Measurements from ENCODE around the gene FAM227B. TPM values are rescaled to one million over a fixed set of nuclear protein-coding genes. Genes with fewer than 3 reads are reported as not detected.
A peak's percentile ranks its signal among the peaks of the same experiment; 100 is the strongest.

The FAM227B gene
- total and polyA plus RNA-seq, 2 donors (not counting 1 experiment from before 2014, with no cell fraction given): 2.7 to 9.7 TPM

DNA sequence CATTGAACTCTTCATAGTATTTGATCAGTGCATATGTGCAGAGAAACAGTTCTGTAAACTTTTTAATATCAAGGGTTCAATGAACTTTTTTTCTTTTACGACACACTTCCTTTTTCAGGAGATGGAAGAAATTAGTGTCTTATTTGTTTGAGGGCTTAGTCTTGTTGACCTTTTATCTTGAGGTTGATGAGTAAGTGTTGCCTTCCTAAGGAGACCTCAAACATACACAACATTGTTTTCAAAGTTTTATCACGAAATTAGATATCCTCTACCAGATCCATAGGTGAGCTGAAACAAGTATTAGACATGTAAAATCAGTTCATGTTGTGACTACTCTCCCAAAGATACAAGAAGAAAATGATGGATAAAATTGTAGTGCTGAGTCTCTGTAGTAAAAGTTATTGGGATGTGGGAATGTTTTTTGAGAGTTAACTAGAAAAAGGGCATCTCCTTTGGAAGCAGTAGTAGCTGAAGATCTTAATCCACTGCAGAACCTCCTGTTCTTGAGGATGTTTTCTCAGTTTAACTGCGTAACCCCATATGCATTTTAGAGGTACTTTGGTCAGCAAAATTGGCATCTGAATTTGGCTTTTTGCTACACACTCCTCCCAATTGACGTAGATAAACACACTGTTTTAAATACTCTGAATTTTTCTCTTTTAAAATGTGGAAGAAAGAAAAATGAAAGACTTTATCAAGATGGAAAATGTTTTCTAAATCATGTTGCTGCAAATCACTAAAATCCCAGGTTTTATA, 333.8 kb downstream of the FAM227B start:
- Histone ChIP-seq H2AFZ (ENCODE audit: low read length) (no peak overlapping the region), H3K27me3 (ENCODE audit: control insufficient read depth, insufficient read depth, low read length) (no peaks in the 10 kb centered on the region), H3K9ac (ENCODE audit: insufficient read depth, low read length) (no peak overlapping the region), H3K4me3 (replicated peaks in 1 of 4; ENCODE audit: control extremely low read depth in 1 of 4, insufficient read depth in 1 of 4, low read depth in 3 of 4, low read length in 4 of 4) (no peak overlapping the region), H3K27ac (ENCODE audit: insufficient read depth, low read length) (no peak overlapping the region), H4K20me1 (ENCODE audit: control insufficient read depth, extremely low read depth, insufficient read depth, low read length) (no peaks in the 10 kb centered on the region), H3K4me2 (ENCODE audit: extremely low read depth, insufficient read depth, low read length) (no peak overlapping the region), H3K4me1 (ENCODE audit: control insufficient read depth, extremely low read depth, insufficient read depth, low read length) (no peaks in the 10 kb centered on the region), H3K79me2 (ENCODE audit: control insufficient read depth, insufficient read depth, low read length) (no peaks in the 10 kb centered on the region), H3K36me3 (ENCODE audit: control insufficient read depth, insufficient read depth, low read length) (peaks cover 2% of the 10 kb centered on the region), H3K9me3 (ENCODE audit: control insufficient read depth, insufficient read depth, low read depth, low read length) (no peaks in the 10 kb centered on the region)
- DNase-seq (ENCODE audit: low read depth in 2 of 2): peak; percentile 56 to 74
- TF ChIP-seq EZH2 (IDR thresholded peaks at IDR 0.05; ENCODE audit: low read length, missing control alignments): no peak
- TF ChIP-seq, protein P1, sequence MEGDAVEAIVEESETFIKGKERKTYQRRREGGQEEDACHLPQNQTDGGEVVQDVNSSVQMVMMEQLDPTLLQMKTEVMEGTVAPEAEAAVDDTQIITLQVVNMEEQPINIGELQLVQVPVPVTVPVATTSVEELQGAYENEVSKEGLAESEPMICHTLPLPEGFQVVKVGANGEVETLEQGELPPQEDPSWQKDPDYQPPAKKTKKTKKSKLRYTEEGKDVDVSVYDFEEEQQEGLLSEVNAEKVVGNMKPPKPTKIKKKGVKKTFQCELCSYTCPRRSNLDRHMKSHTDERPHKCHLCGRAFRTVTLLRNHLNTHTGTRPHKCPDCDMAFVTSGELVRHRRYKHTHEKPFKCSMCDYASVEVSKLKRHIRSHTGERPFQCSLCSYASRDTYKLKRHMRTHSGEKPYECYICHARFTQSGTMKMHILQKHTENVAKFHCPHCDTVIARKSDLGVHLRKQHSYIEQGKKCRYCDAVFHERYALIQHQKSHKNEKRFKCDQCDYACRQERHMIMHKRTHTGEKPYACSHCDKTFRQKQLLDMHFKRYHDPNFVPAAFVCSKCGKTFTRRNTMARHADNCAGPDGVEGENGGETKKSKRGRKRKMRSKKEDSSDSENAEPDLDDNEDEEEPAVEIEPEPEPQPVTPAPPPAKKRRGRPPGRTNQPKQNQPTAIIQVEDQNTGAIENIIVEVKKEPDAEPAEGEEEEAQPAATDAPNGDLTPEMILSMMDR (conservative IDR thresholded peaks at IDR 0.05 in 1 of 2, IDR thresholded peaks at IDR 0.05 in 1 of 2; ENCODE audit: low read depth in 1 of 2, low read length in 2 of 2): no peak

DNA sequence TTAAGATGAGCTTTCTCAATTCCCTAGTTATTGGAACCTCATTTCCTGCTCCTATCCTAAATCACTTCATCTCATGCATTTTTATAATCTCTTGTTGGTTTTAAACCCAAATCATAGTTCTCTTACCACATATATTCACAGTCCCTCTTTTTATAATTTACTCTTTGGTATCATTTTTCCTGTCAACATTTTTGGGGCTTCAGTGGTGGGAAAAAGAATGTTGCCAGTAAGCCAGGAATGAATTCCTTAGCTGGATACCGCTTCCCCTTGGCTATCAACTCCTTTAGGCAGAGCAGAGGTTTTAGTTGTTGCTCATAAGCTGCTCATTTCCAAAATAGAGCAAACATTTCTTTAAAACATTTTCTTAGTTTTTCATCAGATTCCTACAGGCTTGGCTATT, 338.3 kb downstream of the FAM227B start:
- H3K4me1 ChIP-seq (ENCODE audit: control insufficient read depth, extremely low read depth, insufficient read depth, low read length): no peaks in the 10 kb centered on the region
- H2AFZ ChIP-seq (ENCODE audit: low read length): no peak overlapping the region
- no peaks in the 10 kb centered on the region for H3K79me2 ChIP-seq (ENCODE audit: control insufficient read depth, insufficient read depth, low read length)
- no peak overlapping the region for H3K4me3 ChIP-seq (replicated peaks in 1 of 4; ENCODE audit: control extremely low read depth in 1 of 4, insufficient read depth in 1 of 4, low read depth in 3 of 4, low read length in 4 of 4)
- no peaks in the 10 kb centered on the region for H4K20me1 ChIP-seq (ENCODE audit: control insufficient read depth, extremely low read depth, insufficient read depth, low read length)
- no peaks in the 10 kb centered on the region for H3K27me3 ChIP-seq (ENCODE audit: control insufficient read depth, insufficient read depth, low read length)
- peak; percentile 34 to 98 for DNase-seq (ENCODE audit: low read depth in 2 of 2)
- no peak overlapping the region for H3K27ac ChIP-seq (ENCODE audit: insufficient read depth, low read length)
- no peak overlapping the region for H3K4me2 ChIP-seq (ENCODE audit: extremely low read depth, insufficient read depth, low read length)
- no peaks in the 10 kb centered on the region for H3K9me3 ChIP-seq (ENCODE audit: control insufficient read depth, insufficient read depth, low read depth, low read length)
- no peak for TF ChIP-seq EZH2 (IDR thresholded peaks at IDR 0.05; ENCODE audit: low read length, missing control alignments)
- TF ChIP-seq, protein P1 (conservative IDR thresholded peaks at IDR 0.05 in 1 of 2, IDR thresholded peaks at IDR 0.05 in 1 of 2; ENCODE audit: low read depth in 1 of 2, low read length in 2 of 2): no peak
- H3K36me3 ChIP-seq (ENCODE audit: control insufficient read depth, insufficient read depth, low read length): peaks cover 2% of the 10 kb centered on the region
- H3K9ac ChIP-seq (ENCODE audit: insufficient read depth, low read length): no peak overlapping the region

DNA sequence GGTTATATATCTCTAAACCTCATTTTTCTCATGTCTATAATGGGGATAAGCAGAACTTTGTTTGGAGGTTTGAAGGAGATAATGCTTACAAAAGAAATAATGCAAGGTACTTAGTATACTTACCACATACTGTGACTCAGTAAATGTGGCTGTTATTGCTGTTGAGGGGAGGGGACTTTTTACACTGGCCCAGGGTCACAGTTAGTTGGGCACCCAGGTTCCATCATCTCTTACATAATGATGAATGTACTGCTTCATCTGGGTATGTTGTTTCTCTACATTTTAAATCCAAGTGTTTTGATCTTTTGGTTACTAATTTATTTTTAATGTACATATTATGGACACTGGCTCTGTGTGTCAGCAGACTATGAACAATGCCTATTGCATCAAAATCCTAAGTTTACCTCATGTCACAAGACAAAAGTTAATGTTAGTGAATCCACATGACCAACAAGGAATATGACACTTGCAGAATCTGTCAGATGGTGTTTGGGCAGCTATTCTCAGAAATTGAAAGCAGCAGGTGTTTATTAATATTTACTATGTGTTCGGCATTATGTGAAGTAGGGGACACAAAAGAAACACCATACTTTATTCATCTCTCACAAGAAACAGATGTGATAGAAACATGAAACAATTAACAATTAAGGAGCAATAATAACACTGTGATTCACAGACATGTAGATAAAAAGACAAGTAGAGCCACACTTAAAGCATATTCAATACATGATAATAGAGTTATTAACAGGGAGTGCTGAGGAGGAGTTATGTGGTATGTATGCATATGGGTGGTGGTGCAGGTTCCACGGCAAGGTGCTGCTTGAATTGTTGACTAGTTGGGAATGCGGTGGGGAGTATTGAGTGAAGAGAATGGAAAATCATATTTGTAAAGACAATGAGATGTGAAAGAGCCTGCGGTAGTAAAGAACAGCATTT, 340.8 kb downstream of the FAM227B start:
- peaks cover 2% of the 10 kb centered on the region for H3K36me3 ChIP-seq (ENCODE audit: control insufficient read depth, insufficient read depth, low read length)
- no peaks in the 10 kb centered on the region for H3K79me2 ChIP-seq (ENCODE audit: control insufficient read depth, insufficient read depth, low read length)
- H3K4me3 ChIP-seq (replicated peaks in 1 of 4; ENCODE audit: control extremely low read depth in 1 of 4, insufficient read depth in 1 of 4, low read depth in 3 of 4, low read length in 4 of 4): no peak overlapping the region
- no peaks in the 10 kb centered on the region for H3K9me3 ChIP-seq (ENCODE audit: control insufficient read depth, insufficient read depth, low read depth, low read length)
- no peak overlapping the region for H3K4me2 ChIP-seq (ENCODE audit: extremely low read depth, insufficient read depth, low read length)
- H3K27me3 ChIP-seq (ENCODE audit: control insufficient read depth, insufficient read depth, low read length): no peaks in the 10 kb centered on the region
- no peak overlapping the region for H3K9ac ChIP-seq (ENCODE audit: insufficient read depth, low read length)
- H3K4me1 ChIP-seq (ENCODE audit: control insufficient read depth, extremely low read depth, insufficient read depth, low read length): no peaks in the 10 kb centered on the region
- H3K27ac ChIP-seq (ENCODE audit: insufficient read depth, low read length): no peak overlapping the region
- no peaks in the 10 kb centered on the region for H4K20me1 ChIP-seq (ENCODE audit: control insufficient read depth, extremely low read depth, insufficient read depth, low read length)
- TF ChIP-seq EZH2 (IDR thresholded peaks at IDR 0.05; ENCODE audit: low read length, missing control alignments): no peak
- TF ChIP-seq, protein P1 (conservative IDR thresholded peaks at IDR 0.05 in 1 of 2, IDR thresholded peaks at IDR 0.05 in 1 of 2; ENCODE audit: low read depth in 1 of 2, low read length in 2 of 2): no peak
- H2AFZ ChIP-seq (ENCODE audit: low read length): no peak overlapping the region
- no peak for DNase-seq (ENCODE audit: low read depth in 2 of 2)
